Measurements from ENCODE around the gene SIGLEC12. TPM values are rescaled to one million over a fixed set of nuclear protein-coding genes. Genes with fewer than 3 reads are reported as not detected.

SIGLEC12 gene
- total and polyA plus RNA-seq, 9 donors, result 0.23 to 0.73 (median 0.25) TPM; not detected in 6

GRCh38 chr19:51531349-51532315 lies 30.0 kb upstream of the SIGLEC12 start, which contains the start of gene SIGLEC6:
TSS of gene SIGLEC6 (minus strand) at chr19:51531670. CDS start at chr19:51531648, 22 bp downstream.
- TF ChIP-seq EP300 (IDR thresholded peaks at IDR 0.05) (no peak), POLR2A (IDR thresholded peaks at IDR 0.05) (no peak)
- TF ChIP-seq, protein P1, sequence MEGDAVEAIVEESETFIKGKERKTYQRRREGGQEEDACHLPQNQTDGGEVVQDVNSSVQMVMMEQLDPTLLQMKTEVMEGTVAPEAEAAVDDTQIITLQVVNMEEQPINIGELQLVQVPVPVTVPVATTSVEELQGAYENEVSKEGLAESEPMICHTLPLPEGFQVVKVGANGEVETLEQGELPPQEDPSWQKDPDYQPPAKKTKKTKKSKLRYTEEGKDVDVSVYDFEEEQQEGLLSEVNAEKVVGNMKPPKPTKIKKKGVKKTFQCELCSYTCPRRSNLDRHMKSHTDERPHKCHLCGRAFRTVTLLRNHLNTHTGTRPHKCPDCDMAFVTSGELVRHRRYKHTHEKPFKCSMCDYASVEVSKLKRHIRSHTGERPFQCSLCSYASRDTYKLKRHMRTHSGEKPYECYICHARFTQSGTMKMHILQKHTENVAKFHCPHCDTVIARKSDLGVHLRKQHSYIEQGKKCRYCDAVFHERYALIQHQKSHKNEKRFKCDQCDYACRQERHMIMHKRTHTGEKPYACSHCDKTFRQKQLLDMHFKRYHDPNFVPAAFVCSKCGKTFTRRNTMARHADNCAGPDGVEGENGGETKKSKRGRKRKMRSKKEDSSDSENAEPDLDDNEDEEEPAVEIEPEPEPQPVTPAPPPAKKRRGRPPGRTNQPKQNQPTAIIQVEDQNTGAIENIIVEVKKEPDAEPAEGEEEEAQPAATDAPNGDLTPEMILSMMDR (IDR thresholded peaks at IDR 0.05), result no peak
- Histone ChIP-seq H3K27me3 (no peaks in the 10 kb centered on the region), H3K27ac (no peak within 1 kb of the TSS), H3K4me3 (no peak within 1 kb of the TSS), H3K36me3 (no peaks in the 10 kb centered on the region), H3K9me3 (no peaks in the 10 kb centered on the region), H3K4me1 (ENCODE audit: insufficient read depth) (no peaks in the 10 kb centered on the region)
- intact Hi-C loops (cut with DNase I), result no loop called here
- WGBS, 3 donors, result 30 to 35% (median 33%) methylated on average over 25 of the region's 25 CpGs
- DNase-seq, result no peak

DNA sequence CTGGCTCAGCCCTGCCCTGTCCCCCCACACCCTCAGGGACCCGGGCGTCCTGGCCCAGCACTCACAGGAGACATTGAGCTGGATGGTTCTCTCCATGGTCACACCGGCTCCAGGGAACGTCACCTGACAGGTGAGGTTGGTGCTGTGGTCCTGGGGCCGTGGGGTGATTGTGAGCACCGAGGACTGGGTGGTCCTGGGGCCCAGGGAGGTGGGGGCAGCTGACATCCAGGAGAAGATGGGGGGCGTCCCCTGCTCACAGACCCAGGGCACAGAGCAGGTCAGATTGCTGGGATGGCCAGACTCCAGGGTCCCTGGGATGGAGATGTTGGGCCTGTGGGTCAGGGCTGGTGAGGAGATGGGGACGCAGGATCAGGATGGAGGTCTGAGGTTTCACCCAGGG lies 29.0 kb upstream of the SIGLEC12 start:
- no peak for DNase-seq
- TF ChIP-seq EP300 (IDR thresholded peaks at IDR 0.05) (no peak), POLR2A (IDR thresholded peaks at IDR 0.05) (no peak)
- TF ChIP-seq, protein P1 (IDR thresholded peaks at IDR 0.05), result no peak
- no peaks in the 10 kb centered on the region for H3K27me3 ChIP-seq

DNA sequence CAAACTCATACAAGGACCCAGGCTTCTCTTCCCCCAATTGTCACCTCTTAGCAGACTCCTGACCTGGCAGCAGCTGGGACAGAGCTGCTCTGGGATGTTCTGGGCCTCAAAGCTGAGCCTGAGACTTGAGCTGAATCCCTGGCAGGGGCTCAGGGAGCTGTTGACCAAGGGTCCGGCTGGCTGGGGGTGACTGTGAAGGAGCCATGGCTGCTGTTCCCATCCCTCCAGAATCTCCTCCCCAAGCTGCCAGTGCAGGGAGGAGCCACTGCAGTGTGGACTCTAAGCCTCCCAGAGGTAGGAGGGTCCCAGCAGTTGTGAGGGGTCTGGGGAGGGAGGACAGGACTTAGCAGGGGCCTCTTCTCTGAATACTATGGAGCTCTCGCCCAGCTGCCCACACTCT lies 27.7 kb upstream of the SIGLEC12 start:
- no peak for TF ChIP-seq POLR2A (IDR thresholded peaks at IDR 0.05)
- no peak for TF ChIP-seq EP300 (IDR thresholded peaks at IDR 0.05)
- TF ChIP-seq, protein P1 (IDR thresholded peaks at IDR 0.05), result no peak
- Histone ChIP-seq H3K27me3 (no peaks in the 10 kb centered on the region), H3K4me3 (no peak overlapping the region), H3K27ac (no peak overlapping the region), H3K4me1 (ENCODE audit: insufficient read depth) (no peaks in the 10 kb centered on the region), H3K9me3 (no peaks in the 10 kb centered on the region), H3K36me3 (no peaks in the 10 kb centered on the region)
- 62 to 80% (median 68%) methylated on average over 2 of the region's 2 CpGs for WGBS, 3 donors
- no peak for DNase-seq
- intact Hi-C loops (cut with DNase I), result no loop called here

More for the DNA sequence above, 29.0 kb upstream of the SIGLEC12 start:
- Histone ChIP-seq H3K4me1 (ENCODE audit: insufficient read depth) (no peaks in the 10 kb centered on the region), H3K27ac (no peak overlapping the region), H3K36me3 (no peaks in the 10 kb centered on the region), H3K9me3 (no peaks in the 10 kb centered on the region), H3K4me3 (no peak overlapping the region)
- WGBS, 3 donors, result 82 to 92% (median 89%) methylated on average over 8 of the region's 8 CpGs
- intact Hi-C loops (cut with DNase I), result no loop called here

GRCh38 chr19:51525651-51526050 lies 24.1 kb upstream of the SIGLEC12 start:
- TF ChIP-seq POLR2A (IDR thresholded peaks at IDR 0.05) (no peak), EP300 (IDR thresholded peaks at IDR 0.05) (no peak)
- TF ChIP-seq, protein P1 (IDR thresholded peaks at IDR 0.05), result no peak
- no peak for DNase-seq
- H3K36me3 ChIP-seq, result no peaks in the 10 kb centered on the region
- H3K9me3 ChIP-seq, result no peaks in the 10 kb centered on the region
- intact Hi-C loops (cut with DNase I), result no loop called here
- no peak overlapping the region for H3K27ac ChIP-seq
- WGBS, 3 donors, result 43 to 59% (median 51%) methylated on average over 3 to 4 of the region's 4 CpGs
- H3K27me3 ChIP-seq, result no peaks in the 10 kb centered on the region
- no peak overlapping the region for H3K4me3 ChIP-seq
- no peaks in the 10 kb centered on the region for H3K4me1 ChIP-seq (ENCODE audit: insufficient read depth)
